ENCODE results near the gene CEP44. TPM values are rescaled to one million over a fixed set of nuclear protein-coding genes. Genes with fewer than 3 reads are reported as not detected.
"Not testable (repeated sequence)": the region's sequence is repeated elsewhere in the genome, so short reads cannot be mapped to it uniquely, and the experiment has no call there.

The CEP44 gene
- total RNA-seq, 4 donors from 2014 or later: 5.9 to 43.4 (median 22.2) TPM

GRCh38 chr4:174352061-174352819, 68.5 kb downstream of the CEP44 start:
- no peak for TF ChIP-seq CTCF (IDR thresholded peaks at IDR 0.05)
- no peak for TF ChIP-seq POLR2A (IDR thresholded peaks at IDR 0.05)
- Histone ChIP-seq H3K9me3 (no peaks in the 10 kb centered on the region), H3K4me1 (no peaks in the 10 kb centered on the region), H3K4me3 (no peak overlapping the region), H3K27ac (no peak overlapping the region), H3K36me3 (no peaks in the 10 kb centered on the region), H3K27me3 (no peaks in the 10 kb centered on the region)
- DNase-seq: no peak
- intact Hi-C loops (cut with DNase I; ENCODE audit: low total_unique reads): no loop called here

GRCh38 chr4:174357321-174357720, 73.6 kb downstream of the CEP44 start:
- intact Hi-C loops (cut with DNase I; ENCODE audit: low total_unique reads): no loop called here
- no peak for DNase-seq
- no peak overlapping the region for H3K27ac ChIP-seq
- no peaks in the 10 kb centered on the region for H3K9me3 ChIP-seq
- no peaks in the 10 kb centered on the region for H3K27me3 ChIP-seq
- H3K36me3 ChIP-seq: no peaks in the 10 kb centered on the region
- no peak for TF ChIP-seq CTCF (IDR thresholded peaks at IDR 0.05)
- no peak for TF ChIP-seq POLR2A (IDR thresholded peaks at IDR 0.05)
- no peak overlapping the region for H3K4me3 ChIP-seq
- H3K4me1 ChIP-seq: no peaks in the 10 kb centered on the region

- H3K9me3 ChIP-seq: no peaks in the 10 kb centered on the region
- DNase-seq: no peak
- H3K4me3 ChIP-seq: no peak overlapping the region
- no peaks in the 10 kb centered on the region for H3K36me3 ChIP-seq
- H3K4me1 ChIP-seq: no peaks in the 10 kb centered on the region
- intact Hi-C loops (cut with DNase I; ENCODE audit: low total_unique reads): no loop called here
- TF ChIP-seq POLR2A (IDR thresholded peaks at IDR 0.05): no peak
- no peak for TF ChIP-seq CTCF (IDR thresholded peaks at IDR 0.05)
- no peaks in the 10 kb centered on the region for H3K27me3 ChIP-seq
- H3K27ac ChIP-seq: no peak overlapping the region
These were observed 74.7 kb downstream of the CEP44 start for GRCh38 chr4:174358410-174358809.

GRCh38 chr4:174358829-174359228, 75.1 kb downstream of the CEP44 start:
- Histone ChIP-seq H3K27me3 (no peaks in the 10 kb centered on the region), H3K4me1 (no peaks in the 10 kb centered on the region), H3K36me3 (no peaks in the 10 kb centered on the region), H3K9me3 (no peaks in the 10 kb centered on the region), H3K4me3 (no peak overlapping the region), H3K27ac (no peak overlapping the region)
- TF ChIP-seq POLR2A (IDR thresholded peaks at IDR 0.05): no peak
- intact Hi-C loops (cut with DNase I; ENCODE audit: low total_unique reads): no loop called here
- DNase-seq: no peak

- H3K27me3 ChIP-seq: no peaks in the 10 kb centered on the region
- no peaks in the 10 kb centered on the region for H3K4me1 ChIP-seq
- H3K4me3 ChIP-seq: no peak overlapping the region
- no peak for DNase-seq
- TF ChIP-seq POLR2A (IDR thresholded peaks at IDR 0.05): no peak
- TF ChIP-seq CTCF (IDR thresholded peaks at IDR 0.05): no peak
- H3K27ac ChIP-seq: no peak overlapping the region
- no peaks in the 10 kb centered on the region for H3K36me3 ChIP-seq
- H3K9me3 ChIP-seq: no peaks in the 10 kb centered on the region
- intact Hi-C loops (cut with DNase I; ENCODE audit: low total_unique reads): loop anchor here (10.0 kb wide), 1 partner anchor 272 kb away; no protein-coding TSS in a partner anchor
These were observed 78.6 kb downstream of the CEP44 start for GRCh38 chr4:174362340-174362739.

GRCh38 chr4:174363782-174364181, 80.1 kb downstream of the CEP44 start:
- not testable (repeated sequence) for H3K27ac ChIP-seq, H3K4me3 ChIP-seq, H3K9me3 ChIP-seq, H3K27me3 ChIP-seq, H3K36me3 ChIP-seq, DNase-seq, H3K4me1 ChIP-seq
- intact Hi-C loops (cut with DNase I; ENCODE audit: low total_unique reads): loop anchor here (10.0 kb wide), 1 partner anchor 271 kb away; no protein-coding TSS in a partner anchor

Data from uterus (tissue), 4 donors.